ENCODE measurements around the gene DOK1.
A peak's percentile ranks its signal among the peaks of the same experiment; 100 is the strongest.
"Not testable (repeated sequence)": the region's sequence is repeated elsewhere in the genome, so short reads cannot be mapped to it uniquely, and the experiment has no call there.

The DOK1 gene

DNA sequence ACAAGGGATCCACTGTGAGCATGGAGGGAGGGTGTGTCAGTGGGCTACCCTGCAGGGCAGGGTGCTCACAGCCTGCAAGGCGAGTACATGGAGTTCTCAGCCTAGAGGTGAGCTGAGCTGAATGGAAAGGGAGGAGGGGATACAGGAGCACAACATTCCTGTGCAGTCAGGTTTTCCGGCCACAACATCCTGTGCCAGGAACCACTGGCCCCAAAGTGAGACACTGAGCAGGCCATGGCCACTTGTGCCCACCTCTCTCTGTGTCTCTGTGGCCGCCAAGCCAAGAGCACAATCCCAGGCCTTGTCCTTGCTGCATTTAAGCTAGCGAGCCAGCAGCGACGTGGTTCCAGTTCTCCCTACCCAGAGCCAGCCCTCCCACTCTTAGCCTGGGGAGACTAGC is 6.1 kb downstream of the DOK1 start:
- Mint-ChIP-seq H3K9me3 (no peaks in the 10 kb centered on the region), H3K36me3 (ENCODE audit: low read depth) (peaks cover 29% of the 10 kb centered on the region), H3K27ac (peak overlapping the region; percentile 70), H3K4me1 (ENCODE audit: low read depth) (peaks cover 69% of the 10 kb centered on the region), H3K27me3 (no peaks in the 10 kb centered on the region), H3K4me3 (no peak overlapping the region)
- intact Hi-C loops (cut with micrococcal nuclease) = no loop called here

DNA sequence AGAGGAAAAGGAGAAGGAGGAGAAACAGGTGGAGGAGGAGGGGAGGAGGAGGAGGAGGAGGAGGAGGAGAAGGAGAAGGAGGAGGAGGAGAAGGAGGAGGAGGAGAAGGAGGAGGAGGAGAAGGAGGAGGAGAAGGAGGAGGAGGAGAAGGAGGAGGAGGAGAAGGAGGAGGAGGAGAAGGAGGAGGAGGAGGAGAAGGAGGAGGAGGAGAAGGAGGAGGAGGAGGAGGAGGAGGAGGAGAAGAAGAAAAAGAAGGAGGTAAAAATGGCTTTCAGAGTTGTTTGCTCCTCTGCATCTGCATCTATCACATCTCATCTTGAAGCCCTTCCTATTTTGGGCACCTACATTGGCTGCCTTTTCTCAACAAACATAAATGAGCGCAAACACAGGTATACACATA is 6.5 kb downstream of the DOK1 start:
- Mint-ChIP-seq H3K4me1 (ENCODE audit: low read depth) (peaks cover 71% of the 10 kb centered on the region), H3K27ac (peak overlapping the region; percentile 70), H3K36me3 (ENCODE audit: low read depth) (peaks cover 24% of the 10 kb centered on the region)
- H3K9me3 Mint-ChIP-seq; intact Hi-C loops (cut with micrococcal nuclease); H3K4me3 Mint-ChIP-seq; H3K27me3 Mint-ChIP-seq: not testable (repeated sequence)

DNA sequence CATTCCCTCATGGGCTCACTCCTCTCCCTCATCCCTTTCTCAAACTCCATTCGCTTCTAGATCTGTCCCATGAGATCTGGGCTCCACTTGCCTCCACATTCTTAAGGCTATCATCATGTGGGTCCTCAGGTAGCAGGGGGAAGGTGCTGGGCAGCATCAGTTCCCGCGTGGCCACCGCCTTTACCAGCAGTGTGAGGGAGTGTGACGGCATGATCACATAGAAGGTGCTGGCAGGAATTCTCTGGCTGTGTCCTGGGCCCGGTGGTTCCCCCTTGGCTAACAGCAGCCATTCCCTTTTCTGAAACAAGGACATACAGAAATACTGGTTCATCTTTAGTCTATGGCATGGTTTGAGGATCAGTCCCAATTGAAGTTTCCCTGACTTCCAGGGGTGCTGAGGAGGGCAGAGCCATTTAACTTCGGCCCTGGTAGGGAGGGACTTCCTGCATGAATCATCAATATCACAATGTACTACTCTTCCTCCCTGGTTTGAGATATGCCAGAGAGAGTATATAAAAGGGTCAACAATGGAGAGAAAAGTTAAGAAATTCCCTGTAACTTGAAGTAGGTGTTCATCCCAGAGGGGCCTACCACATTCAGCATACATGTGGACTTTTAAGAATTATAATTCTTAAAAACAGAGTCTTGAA is 7.7 kb downstream of the DOK1 start:
- H3K27ac Mint-ChIP-seq = peak overlapping the region; percentile 53
- H3K27me3 Mint-ChIP-seq = no peaks in the 10 kb centered on the region
- peaks cover 12% of the 10 kb centered on the region for H3K36me3 Mint-ChIP-seq (ENCODE audit: low read depth)
- H3K4me3 Mint-ChIP-seq = no peak overlapping the region
- H3K9me3 Mint-ChIP-seq = no peaks in the 10 kb centered on the region
- intact Hi-C loops (cut with micrococcal nuclease) = no loop called here
- H3K4me1 Mint-ChIP-seq (ENCODE audit: low read depth) = peaks cover 67% of the 10 kb centered on the region

DNA sequence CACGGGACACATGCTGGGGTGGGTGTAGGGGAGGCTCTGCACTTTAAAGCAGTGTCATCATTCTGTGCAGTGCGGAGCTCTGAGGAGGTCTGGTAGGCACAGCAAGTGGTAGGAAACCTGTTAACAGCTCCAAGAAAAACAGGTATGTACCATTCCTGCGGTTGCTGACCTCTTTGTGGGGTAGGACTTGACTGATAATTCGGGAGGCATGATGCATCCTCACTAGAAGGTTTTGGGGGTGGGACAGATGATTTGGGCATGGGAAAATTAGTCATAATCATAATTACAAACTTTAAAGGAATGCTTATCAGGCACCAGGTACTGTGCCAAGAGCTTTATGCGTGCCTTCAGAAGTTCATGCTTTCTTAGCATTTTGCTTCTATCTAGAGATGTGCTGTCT is 9.7 kb downstream of the DOK1 start:
- intact Hi-C loops (cut with micrococcal nuclease) = no loop called here
- no peaks in the 10 kb centered on the region for H3K36me3 Mint-ChIP-seq (ENCODE audit: low read depth)
- H3K4me3 Mint-ChIP-seq = no peak overlapping the region
- no peaks in the 10 kb centered on the region for H3K27me3 Mint-ChIP-seq
- no peaks in the 10 kb centered on the region for H3K9me3 Mint-ChIP-seq
- no peak overlapping the region for H3K27ac Mint-ChIP-seq
- H3K4me1 Mint-ChIP-seq (ENCODE audit: low read depth) = peaks cover 76% of the 10 kb centered on the region

DNA sequence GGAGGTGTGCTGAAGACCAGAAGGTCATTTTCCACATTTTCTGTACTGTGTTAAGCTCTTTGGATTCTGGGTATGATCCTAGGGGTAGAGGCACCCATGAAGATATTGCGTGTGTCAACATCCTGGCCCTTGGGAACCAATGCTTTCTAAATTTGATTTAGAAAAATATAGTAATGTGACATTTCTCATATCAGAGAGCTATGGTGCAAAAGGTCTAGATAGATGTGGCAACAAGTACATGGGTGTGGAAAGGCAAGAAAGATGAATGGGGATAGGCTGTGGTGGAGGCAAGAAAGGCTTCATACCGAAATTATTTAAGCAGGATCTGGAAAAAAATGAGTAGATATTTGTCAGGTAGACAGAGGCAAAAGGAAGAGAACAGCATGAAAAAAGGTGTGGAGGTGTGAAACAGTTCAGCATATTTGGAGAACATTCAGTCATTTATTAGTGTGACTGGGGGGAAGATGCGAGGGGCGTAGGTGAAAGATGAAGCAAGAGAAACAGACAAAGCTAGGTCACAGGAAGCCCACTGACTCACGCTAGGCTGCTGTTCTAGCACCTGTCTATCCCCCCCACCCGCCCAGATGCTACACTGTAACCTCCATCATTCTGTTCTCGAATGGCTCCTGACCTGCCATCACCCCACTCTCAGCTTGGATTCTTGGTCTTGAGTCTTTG is 11.7 kb downstream of the DOK1 start:
- H3K9me3 Mint-ChIP-seq = no peaks in the 10 kb centered on the region
- H3K27ac Mint-ChIP-seq = peak overlapping the region; percentile 64
- H3K4me1 Mint-ChIP-seq (ENCODE audit: low read depth) = peaks cover 67% of the 10 kb centered on the region
- intact Hi-C loops (cut with micrococcal nuclease) = no loop called here
- no peak overlapping the region for H3K4me3 Mint-ChIP-seq
- no peaks in the 10 kb centered on the region for H3K36me3 Mint-ChIP-seq (ENCODE audit: low read depth)
- no peaks in the 10 kb centered on the region for H3K27me3 Mint-ChIP-seq

DNA sequence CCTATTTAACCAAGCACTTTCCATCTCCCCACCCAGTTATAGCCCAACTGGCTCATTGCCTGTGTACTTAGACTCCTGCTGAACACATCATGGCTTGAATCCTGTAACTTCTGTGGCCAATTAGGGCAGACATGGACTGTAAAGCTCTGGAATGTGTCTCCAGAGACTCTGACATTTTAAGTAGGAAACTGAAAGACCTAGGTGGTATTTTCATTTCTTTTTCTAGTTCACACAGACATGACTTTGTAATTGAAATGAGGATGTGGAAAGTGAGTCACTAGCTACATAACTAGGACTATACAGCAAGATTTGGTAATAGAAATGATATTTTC is 12.2 kb downstream of the DOK1 start:
- H3K27me3 Mint-ChIP-seq = no peaks in the 10 kb centered on the region
- H3K4me3 Mint-ChIP-seq = no peak overlapping the region
- H3K27ac Mint-ChIP-seq = peak overlapping the region; percentile 64
- intact Hi-C loops (cut with micrococcal nuclease) = no loop called here
- peaks cover 62% of the 10 kb centered on the region for H3K4me1 Mint-ChIP-seq (ENCODE audit: low read depth)
- H3K9me3 Mint-ChIP-seq = no peaks in the 10 kb centered on the region
- no peaks in the 10 kb centered on the region for H3K36me3 Mint-ChIP-seq (ENCODE audit: low read depth)

DNA sequence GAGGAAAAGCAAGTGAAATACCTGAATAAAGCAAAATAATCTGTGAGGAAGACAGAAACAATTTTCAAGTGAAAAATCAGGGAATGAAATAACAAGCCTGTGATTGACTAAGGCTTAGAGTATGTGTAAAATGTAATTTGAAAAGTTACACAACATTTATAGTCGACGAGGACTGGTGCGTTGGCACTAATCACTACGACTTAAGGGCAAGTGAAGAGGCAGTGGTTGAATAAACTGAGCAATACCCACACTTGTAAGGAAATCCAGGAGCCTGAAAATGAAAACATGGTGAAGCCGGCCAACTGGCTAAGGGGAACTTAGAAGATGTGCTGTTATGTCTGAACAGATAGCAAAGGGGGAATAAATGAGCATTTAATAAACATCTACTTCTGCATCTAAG is 13.4 kb downstream of the DOK1 start:
- intact Hi-C loops (cut with micrococcal nuclease) = no loop called here
- peak overlapping the region; percentile 55 for H3K27ac Mint-ChIP-seq
- H3K27me3 Mint-ChIP-seq = no peaks in the 10 kb centered on the region
- no peaks in the 10 kb centered on the region for H3K36me3 Mint-ChIP-seq (ENCODE audit: low read depth)
- no peak overlapping the region for H3K4me3 Mint-ChIP-seq
- H3K4me1 Mint-ChIP-seq (ENCODE audit: low read depth) = peaks cover 51% of the 10 kb centered on the region
- H3K9me3 Mint-ChIP-seq = no peaks in the 10 kb centered on the region

DNA sequence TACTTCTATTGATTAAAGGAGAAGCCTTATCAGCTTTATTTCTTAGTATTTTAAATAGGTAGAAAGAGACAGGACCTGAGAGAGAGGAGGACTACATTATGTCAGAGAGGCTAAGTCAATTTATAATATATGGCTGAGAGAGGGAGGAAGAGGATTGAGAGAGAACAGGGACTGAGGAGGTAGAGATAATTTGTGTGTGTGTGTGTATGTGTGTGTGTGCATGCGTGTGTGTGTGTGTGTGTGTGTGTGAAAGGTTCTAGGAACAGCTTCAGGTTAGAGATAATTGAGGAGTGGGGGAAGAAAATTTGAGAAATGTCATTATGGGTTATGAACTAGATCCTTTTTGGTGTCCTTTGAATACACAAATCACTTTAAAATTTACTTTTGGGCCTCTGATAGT is 15.2 kb downstream of the DOK1 start:
- no peak overlapping the region for H3K27ac Mint-ChIP-seq
- no peak overlapping the region for H3K4me3 Mint-ChIP-seq
- H3K36me3 Mint-ChIP-seq (ENCODE audit: low read depth) = no peaks in the 10 kb centered on the region
- intact Hi-C loops (cut with micrococcal nuclease) = no loop called here
- no peaks in the 10 kb centered on the region for H3K27me3 Mint-ChIP-seq
- H3K4me1 Mint-ChIP-seq (ENCODE audit: low read depth) = peaks cover 49% of the 10 kb centered on the region
- H3K9me3 Mint-ChIP-seq = no peaks in the 10 kb centered on the region

DNA sequence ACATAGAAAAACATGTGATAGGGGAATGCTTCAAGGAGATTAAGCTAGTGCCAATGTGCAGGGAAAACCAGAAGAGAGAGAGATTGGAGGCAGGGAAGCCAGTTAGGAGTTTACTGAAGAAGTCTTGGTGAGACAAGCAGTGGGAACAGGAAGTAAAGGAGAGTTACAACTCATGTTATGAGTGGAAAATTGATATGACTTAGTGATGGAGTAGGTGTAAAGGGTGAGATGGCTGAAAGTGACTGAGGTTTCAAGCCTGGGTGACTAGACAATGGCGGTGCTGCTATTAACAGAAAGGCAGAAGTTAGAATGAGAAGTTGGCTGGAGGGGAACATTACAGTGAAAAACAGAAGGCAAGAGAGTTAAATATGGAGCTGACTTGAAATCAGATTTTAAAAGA is 16.5 kb downstream of the DOK1 start:
- peaks cover 57% of the 10 kb centered on the region for H3K4me1 Mint-ChIP-seq (ENCODE audit: low read depth)
- H3K4me3 Mint-ChIP-seq = no peak overlapping the region
- no peaks in the 10 kb centered on the region for H3K9me3 Mint-ChIP-seq
- no peaks in the 10 kb centered on the region for H3K36me3 Mint-ChIP-seq (ENCODE audit: low read depth)
- intact Hi-C loops (cut with micrococcal nuclease) = no loop called here
- H3K27ac Mint-ChIP-seq = no peak overlapping the region
- no peaks in the 10 kb centered on the region for H3K27me3 Mint-ChIP-seq

DNA sequence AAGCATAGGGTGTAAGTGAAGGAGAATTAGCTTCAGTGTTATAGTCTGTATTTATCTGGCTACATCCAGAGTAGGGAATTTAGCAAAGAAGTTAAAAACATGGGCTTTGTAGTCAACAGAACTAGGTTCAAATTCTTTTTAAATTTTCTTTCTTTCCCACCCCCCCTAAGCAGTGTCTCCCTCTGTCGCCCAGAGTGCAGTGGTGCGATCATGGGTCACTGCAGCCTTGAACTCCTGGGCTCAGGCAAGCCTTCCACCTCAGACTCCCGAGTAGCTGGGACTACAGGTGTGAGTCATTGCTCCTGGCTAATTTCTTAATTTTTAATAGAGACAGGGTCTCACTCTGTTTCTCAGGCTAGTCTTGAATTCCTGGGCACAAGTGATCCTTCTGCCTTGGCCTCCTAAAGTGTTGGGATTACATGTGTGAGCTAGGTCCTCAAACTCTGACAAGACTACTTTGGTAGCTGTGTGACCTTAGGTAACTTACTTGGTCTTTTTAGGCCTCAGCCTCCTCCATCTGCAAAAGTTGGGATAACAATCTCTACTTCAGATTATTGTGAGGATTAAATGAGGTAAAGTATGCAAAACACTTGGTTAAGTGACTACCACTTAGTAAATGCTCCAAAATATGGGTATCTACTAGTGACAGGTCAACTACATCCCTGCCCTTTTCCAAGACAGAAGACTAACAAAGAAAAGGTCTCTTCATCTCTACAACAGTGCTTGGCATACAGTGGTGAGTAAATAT is 17.8 kb downstream of the DOK1 start:
- Mint-ChIP-seq H3K9me3 (no peaks in the 10 kb centered on the region), H3K36me3 (ENCODE audit: low read depth) (no peaks in the 10 kb centered on the region), H3K27me3 (no peaks in the 10 kb centered on the region), H3K4me1 (ENCODE audit: low read depth) (peaks cover 61% of the 10 kb centered on the region), H3K4me3 (no peak overlapping the region), H3K27ac (no peak overlapping the region)
- intact Hi-C loops (cut with micrococcal nuclease) = no loop called here

DNA sequence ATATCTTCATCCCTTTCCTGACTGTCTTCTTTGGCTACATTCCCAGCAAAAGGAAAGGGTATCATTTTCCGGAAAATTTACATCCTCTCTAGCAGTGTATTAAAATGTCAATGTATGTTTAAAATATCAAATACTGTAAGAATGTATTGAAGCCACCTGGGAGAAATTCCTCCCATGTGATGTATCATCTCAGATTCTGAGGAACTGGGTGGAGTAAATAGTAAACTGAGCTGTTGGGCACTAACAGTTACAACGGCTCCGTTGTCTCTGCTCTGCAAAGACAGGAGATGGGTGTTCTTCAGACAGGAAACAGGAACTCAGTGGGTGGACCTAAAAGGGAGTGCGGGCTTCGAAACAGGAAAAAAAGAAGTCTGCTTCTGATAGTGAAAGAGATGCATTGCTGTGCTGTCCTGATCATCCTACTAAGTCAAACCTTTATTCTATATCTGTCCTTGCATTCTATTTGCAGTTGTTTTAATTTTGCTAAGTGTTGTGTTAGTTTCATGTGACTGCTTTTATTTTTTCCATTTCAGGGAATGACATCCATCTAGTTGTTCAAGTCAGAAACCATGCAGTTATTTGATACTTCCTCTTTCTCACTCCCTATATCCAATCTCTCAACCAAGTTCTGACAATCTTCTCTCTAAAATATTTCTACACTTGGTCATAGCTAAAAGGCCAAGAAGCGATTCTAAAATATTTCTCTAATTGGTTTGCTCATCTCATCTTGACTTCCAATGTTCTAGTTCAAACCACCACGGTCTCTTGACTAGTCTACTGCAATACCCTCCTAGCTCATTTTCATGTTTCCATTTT is 19.4 kb downstream of the DOK1 start:
- Mint-ChIP-seq H3K36me3 (ENCODE audit: low read depth) (no peaks in the 10 kb centered on the region), H3K27ac (peak overlapping the region; percentile 90), H3K4me1 (ENCODE audit: low read depth) (peaks cover 61% of the 10 kb centered on the region), H3K27me3 (no peaks in the 10 kb centered on the region), H3K9me3 (no peaks in the 10 kb centered on the region), H3K4me3 (peak overlapping the region; percentile 58)
- intact Hi-C loops (cut with micrococcal nuclease) = loop anchor here (1.0 kb wide), 1 partner anchor 19 kb away; no protein-coding TSS in a partner anchor

DNA sequence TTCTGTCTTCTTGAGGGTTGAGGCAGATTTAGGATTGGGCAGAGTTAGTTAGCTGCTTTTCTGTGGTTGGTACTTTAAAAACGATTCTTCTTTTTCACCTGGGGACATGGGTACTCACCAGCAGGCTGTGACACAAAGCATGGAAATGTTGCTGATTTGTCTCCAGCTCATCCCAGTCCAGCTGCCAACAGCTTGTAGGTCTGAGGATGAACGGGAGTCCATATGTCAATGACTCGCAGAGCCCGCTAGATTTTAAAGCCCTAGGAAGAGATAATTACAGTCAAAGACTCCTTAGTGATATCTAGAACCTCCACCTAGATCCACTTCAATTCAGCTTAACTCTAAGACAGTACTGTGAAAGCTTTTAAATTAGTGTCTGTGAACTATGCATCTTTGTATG is 20.8 kb downstream of the DOK1 start:
- Mint-ChIP-seq H3K27me3 (no peaks in the 10 kb centered on the region), H3K4me3 (no peak overlapping the region), H3K27ac (peak overlapping the region; percentile 90), H3K36me3 (ENCODE audit: low read depth) (no peaks in the 10 kb centered on the region), H3K9me3 (no peaks in the 10 kb centered on the region), H3K4me1 (ENCODE audit: low read depth) (peaks cover 57% of the 10 kb centered on the region)
- intact Hi-C loops (cut with micrococcal nuclease) = no loop called here

DNA sequence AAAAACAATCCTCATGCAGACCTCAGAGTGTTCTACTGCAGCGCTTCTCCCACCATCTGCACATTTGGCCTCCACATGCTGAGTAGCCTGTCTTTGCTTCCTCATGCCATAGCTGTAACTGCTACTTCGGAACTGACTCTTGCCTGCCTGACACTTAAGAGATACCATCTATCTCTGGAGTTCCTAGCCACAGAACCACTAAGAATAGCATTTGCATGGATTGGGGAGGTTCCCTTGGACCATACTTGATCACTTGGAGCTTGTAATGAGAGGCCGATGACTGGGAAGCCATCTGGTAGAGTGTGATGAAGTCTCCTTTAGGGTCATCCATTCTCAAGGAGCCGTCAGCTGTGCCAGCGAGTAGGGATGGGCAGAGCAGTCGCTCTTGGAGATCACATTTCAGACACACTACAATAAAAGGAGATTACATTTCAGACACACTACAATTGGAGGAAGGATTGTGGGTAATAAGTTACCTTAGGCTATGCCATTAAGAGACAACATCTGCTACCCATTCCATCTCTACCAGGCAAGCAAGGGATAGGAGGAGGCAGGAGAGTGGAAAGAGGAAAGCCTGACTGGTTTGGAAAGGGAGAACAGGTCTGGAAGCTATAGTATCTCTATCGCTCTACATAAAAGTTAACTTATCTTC is 21.8 kb downstream of the DOK1 start:
- no peaks in the 10 kb centered on the region for H3K36me3 Mint-ChIP-seq (ENCODE audit: low read depth)
- H3K9me3 Mint-ChIP-seq = no peaks in the 10 kb centered on the region
- peaks cover 57% of the 10 kb centered on the region for H3K4me1 Mint-ChIP-seq (ENCODE audit: low read depth)
- no peaks in the 10 kb centered on the region for H3K27me3 Mint-ChIP-seq
- intact Hi-C loops (cut with micrococcal nuclease) = no loop called here
- H3K4me3 Mint-ChIP-seq = peak overlapping the region; percentile 25
- H3K27ac Mint-ChIP-seq = peak overlapping the region; percentile 90
